HL-60 (cell line): Measurements from ENCODE around the gene TPRN.

Experiments used
- GABPA ChIP-seq: IDR thresholded peaks from 2 replicates; pipeline ENCODE4 v1.6.1; 2012; ENCODE audit warnings: low read depth
- POLR2AphosphoS5 ChIP-seq: IDR thresholded peaks from 2 replicates; pipeline ENCODE4 v1.6.1; 2012; ENCODE audit warnings: low read depth
- REST ChIP-seq: IDR thresholded peaks from 2 replicates; pipeline ENCODE4 v1.6.1; 2012; ENCODE audit warnings: low read depth; ENCODE audit not compliant: insufficient replicate concordance
- TF ChIP-seq, protein P1 (sequence below): IDR thresholded peaks from one replicate; pipeline ENCODE4 v1.5.1; 2011; ENCODE audit warnings: low read length, control low read depth, inconsistent platforms; ENCODE audit not compliant: insufficient read depth

DNA sequence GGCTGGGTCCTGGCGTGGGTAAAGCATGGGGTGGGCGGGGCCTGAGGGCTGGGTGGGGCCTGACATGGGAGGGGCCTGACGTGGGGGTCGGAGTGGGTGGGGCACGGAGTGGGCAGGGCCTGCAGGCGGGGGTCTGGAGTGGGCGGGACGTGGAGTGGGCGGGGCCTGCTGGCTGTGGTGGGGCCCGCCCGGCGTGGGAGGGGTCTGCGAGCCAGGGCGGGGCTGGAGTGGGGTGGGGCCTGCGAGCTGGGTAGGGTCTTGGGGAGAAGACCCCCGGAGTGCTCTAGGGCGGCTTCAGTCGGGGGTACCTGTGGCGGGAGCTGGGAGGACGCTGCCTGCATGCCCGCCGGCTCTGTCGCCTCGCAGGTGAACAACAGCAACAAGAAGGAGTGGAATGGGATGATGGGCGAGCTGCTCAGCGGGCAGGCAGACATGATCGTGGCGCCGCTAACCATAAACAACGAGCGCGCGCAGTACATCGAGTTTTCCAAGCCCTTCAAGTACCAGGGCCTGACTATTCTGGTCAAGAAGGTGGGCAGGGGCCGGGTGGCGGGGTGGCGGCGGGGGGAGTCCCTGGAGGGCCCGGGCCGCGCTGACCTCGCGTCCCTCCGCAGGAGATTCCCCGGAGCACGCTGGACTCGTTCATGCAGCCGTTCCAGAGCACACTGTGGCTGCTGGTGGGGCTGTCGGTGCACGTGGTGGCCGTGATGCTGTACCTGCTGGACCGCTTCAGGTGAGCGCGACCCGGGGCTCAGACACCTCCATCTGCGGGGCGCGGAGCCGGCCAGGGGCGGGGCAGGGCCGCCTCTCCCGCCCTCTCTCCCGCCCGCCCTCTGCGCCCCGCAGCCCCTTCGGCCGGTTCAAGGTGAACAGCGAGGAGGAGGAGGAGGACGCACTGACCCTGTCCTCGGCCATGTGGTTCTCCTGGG, 38.7 kb downstream of the TPRN start:
- TF ChIP-seq, protein P1, sequence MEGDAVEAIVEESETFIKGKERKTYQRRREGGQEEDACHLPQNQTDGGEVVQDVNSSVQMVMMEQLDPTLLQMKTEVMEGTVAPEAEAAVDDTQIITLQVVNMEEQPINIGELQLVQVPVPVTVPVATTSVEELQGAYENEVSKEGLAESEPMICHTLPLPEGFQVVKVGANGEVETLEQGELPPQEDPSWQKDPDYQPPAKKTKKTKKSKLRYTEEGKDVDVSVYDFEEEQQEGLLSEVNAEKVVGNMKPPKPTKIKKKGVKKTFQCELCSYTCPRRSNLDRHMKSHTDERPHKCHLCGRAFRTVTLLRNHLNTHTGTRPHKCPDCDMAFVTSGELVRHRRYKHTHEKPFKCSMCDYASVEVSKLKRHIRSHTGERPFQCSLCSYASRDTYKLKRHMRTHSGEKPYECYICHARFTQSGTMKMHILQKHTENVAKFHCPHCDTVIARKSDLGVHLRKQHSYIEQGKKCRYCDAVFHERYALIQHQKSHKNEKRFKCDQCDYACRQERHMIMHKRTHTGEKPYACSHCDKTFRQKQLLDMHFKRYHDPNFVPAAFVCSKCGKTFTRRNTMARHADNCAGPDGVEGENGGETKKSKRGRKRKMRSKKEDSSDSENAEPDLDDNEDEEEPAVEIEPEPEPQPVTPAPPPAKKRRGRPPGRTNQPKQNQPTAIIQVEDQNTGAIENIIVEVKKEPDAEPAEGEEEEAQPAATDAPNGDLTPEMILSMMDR, result no peak
- TF ChIP-seq REST (no peak), POLR2AphosphoS5 (no peak), GABPA (no peak)
